PFSK-1 (cell line): ENCODE data around the gene CDK7.

Source experiments
- POLR2AphosphoS5 ChIP-seq: IDR thresholded peaks from 2 replicates; pipeline ENCODE4 v1.6.1; 2012; ENCODE audit warnings: low read depth, mild to moderate bottlenecking, control low read depth, low read length, moderate library complexity
- TAF1 ChIP-seq: IDR thresholded peaks from 2 replicates; pipeline ENCODE4 v1.6.1; 2012; ENCODE audit warnings: low read length, control low read depth, borderline replicate concordance; ENCODE audit not compliant: insufficient read depth

GRCh38 chr5:69326365-69326764 lies 91.7 kb downstream of the CDK7 start:
- TF ChIP-seq POLR2AphosphoS5 (no peak), TAF1 (no peak)
